PC-3 (cell line): ENCODE data around the gene ETFA. TPM values are rescaled to one million over a fixed set of nuclear protein-coding genes. Genes with fewer than 3 reads are reported as not detected.
"Not testable (repeated sequence)": the region's sequence is repeated elsewhere in the genome, so short reads cannot be mapped to it uniquely, and the experiment has no call there.

Experiments
- ATAC-seq: fragments of 200-7000 bp; cut with Tn5 transposase; 2 replicates; pipeline ENCODE4 v1.9.1; 2020; ENCODE audit warnings: mild to moderate bottlenecking, moderate library complexity
- BruUV-seq: library from RNA; stranded (reverse); fragments of 400-500 nt; replicated peaks from 2 replicates; lab custom pipeline; 2021; lab: Mats Ljungman, UMichigan
- CTCF ChIA-PET: fragments of 300-600 bp; sonication (Branson Sonifier 250); formaldehyde crosslinking; loops from one replicate; lab custom pipeline; 2022; ENCODE audit warnings: antibody characterized with exemption; lab: Charles Lee
- POLR2A ChIA-PET: fragments of 300-600 bp; sonication (Branson Sonifier 250); formaldehyde crosslinking; loops from one replicate; lab custom pipeline; 2022; ENCODE audit warnings: antibody characterized with exemption; ENCODE audit not compliant: unreplicated experiment; lab: Charles Lee
- DNase-seq: peaks from one replicate; pipeline ENCODE4 v3.0.0-alpha.2; 2015
- H2AFZ ChIP-seq: fragments of 300-600 bp; sonication (generic); 2 replicates; pipeline ENCODE4 v1.6.0; 2016; ENCODE audit warnings: antibody characterized with exemption, low read length
- H3F3A ChIP-seq: fragments of 300-600 bp; sonication (generic); one replicate; pipeline ENCODE4 v1.6.0; 2017; ENCODE audit warnings: antibody characterized with exemption, low read length, control low read depth, mild to moderate bottlenecking; ENCODE audit not compliant: unreplicated experiment
- H3K27ac ChIP-seq: fragments of 300-600 bp; sonication (generic); 2 replicates; pipeline ENCODE4 v1.5.1; 2016; ENCODE audit warnings: mild to moderate bottlenecking, low read length
- H3K27me3 ChIP-seq: fragments of 300-600 bp; sonication (generic); 2 replicates; pipeline ENCODE4 v1.6.1; 2016; ENCODE audit warnings: low read length, mixed read lengths
- H3K36me3 ChIP-seq: fragments of 300-600 bp; sonication (generic); 2 replicates; pipeline ENCODE4 v1.6.1; 2016; ENCODE audit warnings: low read depth, mixed run types, low read length, mixed read lengths
- H3K4me1 ChIP-seq: fragments of 300-600 bp; sonication (generic); 2 replicates; pipeline ENCODE4 v1.5.1; 2016; ENCODE audit warnings: low read length; ENCODE audit not compliant: insufficient read depth
- H3K4me2 ChIP-seq: fragments of 300-600 bp; sonication (generic); 2 replicates; pipeline ENCODE4 v1.6.0; 2016; ENCODE audit warnings: low read length
- H3K4me3 ChIP-seq: fragments of 300-600 bp; sonication (generic); 2 replicates; pipeline ENCODE4 v1.5.1; 2016; ENCODE audit warnings: mild to moderate bottlenecking, low read length, mixed read lengths
- H3K79me2 ChIP-seq: fragments of 300-600 bp; sonication (generic); 2 replicates; pipeline ENCODE4 v1.6.1; 2017; ENCODE audit warnings: low read length, mixed read lengths
- H3K9ac ChIP-seq: fragments of 300-600 bp; sonication (generic); 2 replicates; pipeline ENCODE4 v1.6.0; 2016; ENCODE audit warnings: mild to moderate bottlenecking, low read length
- H3K9me2 ChIP-seq: fragments of 300-600 bp; sonication (generic); replicated peaks from 2 replicates; pipeline ENCODE4 v1.6.1; 2016; ENCODE audit warnings: mixed run types, low read length, mixed read lengths
- H3K9me3 ChIP-seq: fragments of 300-600 bp; sonication (generic); 2 replicates; pipeline ENCODE4 v1.6.1; 2016; ENCODE audit warnings: low read length, mixed read lengths
- H4K20me1 ChIP-seq: fragments of 300-600 bp; sonication (generic); 2 replicates; pipeline ENCODE4 v1.6.1; 2016; ENCODE audit warnings: low read length, mixed read lengths
- EZH2 ChIP-seq: fragments of 300-600 bp; sonication (generic); IDR thresholded peaks from one replicate; pipeline ENCODE4 v1.6.1; 2017; ENCODE audit warnings: antibody characterized with exemption, mild to moderate bottlenecking, low read length; ENCODE audit not compliant: unreplicated experiment
- EZH2phosphoT487 ChIP-seq: fragments of 300-600 bp; sonication (generic); IDR thresholded peaks from 2 replicates; pipeline ENCODE4 v1.6.1; 2018; ENCODE audit warnings: mild to moderate bottlenecking, antibody characterized with exemption, low read length, borderline replicate concordance
- intact Hi-C: fragments of 100-400 bp; cut with micrococcal nuclease; formaldehyde crosslinking; loops from 2 replicates; pipeline ENCODE4 v1.9.0; 2023
- total RNA-seq: library from RNA; depleted of rRNA; stranded (reverse); fragments of >200 nt; gene quantifications from 2 replicates; pipeline ENCODE4 v1.2.3, GENCODE V29; 2014
- TF ChIP-seq, protein P1 (sequence below): fragments of 300-600 bp; sonication (generic); conservative IDR thresholded peaks from 2 replicates; pipeline ENCODE4 v1.5.1; 2017; ENCODE audit warnings: antibody characterized with exemption, low read depth, mild to moderate bottlenecking, low read length

The ETFA gene
- total RNA-seq, 1 experiment from 2014 or later, result 160 TPM

GRCh38 chr15:76299786-76300185, 11.5 kb downstream of the ETFA start:
- no peak overlapping the region for H2AFZ ChIP-seq
- peaks cover 91% of the 10 kb centered on the region for H3K79me2 ChIP-seq
- H3K27ac ChIP-seq, result no peak overlapping the region
- H3K36me3 ChIP-seq, result no peaks in the 10 kb centered on the region
- no peak overlapping the region for H3K9ac ChIP-seq
- CTCF ChIA-PET, result no interaction called here
- H4K20me1 ChIP-seq, result 0 out of 2 replicates have a peak, but pooled peaks cover 8% of the 10 kb centered on the region
- ATAC-seq, result no peak
- no TSS peak for BruUV-seq
- no peaks in the 10 kb centered on the region for H3K9me2 ChIP-seq
- no peaks in the 10 kb centered on the region for H3K4me1 ChIP-seq
- intact Hi-C loops, result no loop called here
- H3F3A ChIP-seq, result no peaks in the 10 kb centered on the region
- DNase-seq, result no peak
- no peak for TF ChIP-seq EZH2
- TF ChIP-seq EZH2phosphoT487, result no peak
- TF ChIP-seq, protein P1, sequence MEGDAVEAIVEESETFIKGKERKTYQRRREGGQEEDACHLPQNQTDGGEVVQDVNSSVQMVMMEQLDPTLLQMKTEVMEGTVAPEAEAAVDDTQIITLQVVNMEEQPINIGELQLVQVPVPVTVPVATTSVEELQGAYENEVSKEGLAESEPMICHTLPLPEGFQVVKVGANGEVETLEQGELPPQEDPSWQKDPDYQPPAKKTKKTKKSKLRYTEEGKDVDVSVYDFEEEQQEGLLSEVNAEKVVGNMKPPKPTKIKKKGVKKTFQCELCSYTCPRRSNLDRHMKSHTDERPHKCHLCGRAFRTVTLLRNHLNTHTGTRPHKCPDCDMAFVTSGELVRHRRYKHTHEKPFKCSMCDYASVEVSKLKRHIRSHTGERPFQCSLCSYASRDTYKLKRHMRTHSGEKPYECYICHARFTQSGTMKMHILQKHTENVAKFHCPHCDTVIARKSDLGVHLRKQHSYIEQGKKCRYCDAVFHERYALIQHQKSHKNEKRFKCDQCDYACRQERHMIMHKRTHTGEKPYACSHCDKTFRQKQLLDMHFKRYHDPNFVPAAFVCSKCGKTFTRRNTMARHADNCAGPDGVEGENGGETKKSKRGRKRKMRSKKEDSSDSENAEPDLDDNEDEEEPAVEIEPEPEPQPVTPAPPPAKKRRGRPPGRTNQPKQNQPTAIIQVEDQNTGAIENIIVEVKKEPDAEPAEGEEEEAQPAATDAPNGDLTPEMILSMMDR, result no peak
- POLR2A ChIA-PET, result no interaction called here
- no peak overlapping the region for H3K4me2 ChIP-seq
- H3K9me3 ChIP-seq, result no peaks in the 10 kb centered on the region
- no peak overlapping the region for H3K4me3 ChIP-seq
- no peaks in the 10 kb centered on the region for H3K27me3 ChIP-seq

GRCh38 chr15:76298986-76299385, 12.3 kb downstream of the ETFA start:
- DNase-seq, result no peak
- intact Hi-C loops, result no loop called here
- H2AFZ ChIP-seq, result no peak overlapping the region
- H3K4me1 ChIP-seq, result peaks cover 2% of the 10 kb centered on the region
- POLR2A ChIA-PET, result no interaction called here
- H3K9me3 ChIP-seq, result no peaks in the 10 kb centered on the region
- no peak overlapping the region for H3K4me3 ChIP-seq
- BruUV-seq, result no TSS peak
- H3K79me2 ChIP-seq, result peaks cover 85% of the 10 kb centered on the region
- 0 out of 2 replicates have a peak, but pooled peaks cover 9% of the 10 kb centered on the region for H4K20me1 ChIP-seq
- H3K27ac ChIP-seq, result no peak overlapping the region
- ATAC-seq, result no peak
- no peaks in the 10 kb centered on the region for H3K27me3 ChIP-seq
- H3F3A ChIP-seq, result no peaks in the 10 kb centered on the region
- no peaks in the 10 kb centered on the region for H3K9me2 ChIP-seq
- no peaks in the 10 kb centered on the region for H3K36me3 ChIP-seq
- no peak overlapping the region for H3K4me2 ChIP-seq
- CTCF ChIA-PET, result no interaction called here
- TF ChIP-seq EZH2 (no peak), EZH2phosphoT487 (no peak)
- TF ChIP-seq, protein P1, result no peak
- H3K9ac ChIP-seq, result no peak overlapping the region

DNA sequence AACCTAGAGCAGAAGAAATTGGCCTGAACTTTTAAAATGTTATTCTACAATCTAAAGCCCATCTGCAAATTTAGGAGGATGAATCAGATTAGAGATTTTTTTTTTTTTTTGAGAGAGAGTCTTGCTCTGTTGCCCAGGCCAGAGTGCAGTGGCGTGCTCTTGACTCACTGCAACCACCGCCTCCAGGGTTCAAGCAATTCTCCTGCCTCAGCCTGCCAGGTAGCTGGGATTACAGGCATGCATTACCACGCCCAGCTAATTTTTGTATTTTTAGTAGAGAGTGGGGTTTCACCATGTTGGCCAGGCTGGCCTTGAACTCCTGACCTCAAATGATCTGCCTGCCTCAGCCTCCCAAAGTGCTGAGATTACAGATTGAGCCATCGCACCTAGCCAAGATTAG, 13.3 kb downstream of the ETFA start:
- H3K4me2 ChIP-seq, H3K9ac ChIP-seq, H3K9me2 ChIP-seq, BruUV-seq, intact Hi-C loops, H3K27ac ChIP-seq, H2AFZ ChIP-seq, H3F3A ChIP-seq, POLR2A ChIA-PET, DNase-seq, H3K27me3 ChIP-seq, H3K36me3 ChIP-seq, H3K4me3 ChIP-seq, H3K9me3 ChIP-seq, H4K20me1 ChIP-seq, ATAC-seq: not testable (repeated sequence)
- Histone ChIP-seq H3K79me2 (peaks cover 75% of the 10 kb centered on the region), H3K4me1 (peaks cover 12% of the 10 kb centered on the region)
- CTCF ChIA-PET, result interaction anchor here (0.5 kb wide), 1 partner anchor 8 kb away, joined by 3 read pairs; no protein-coding TSS in a partner anchor
